ENCODE data around the gene XYLT2. TPM values are rescaled to one million over a fixed set of nuclear protein-coding genes. Genes with fewer than 3 reads are reported as not detected.
A peak's percentile ranks its signal among the peaks of the same experiment; 100 is the strongest.

Gene XYLT2
- polyA plus RNA-seq, 1 donor = 26.2 TPM

- peak; percentile 19 for DNase-seq (ENCODE audit: low read depth)
These were observed 17.5 kb downstream of the XYLT2 start for GRCh38 chr17:50363217-50364060.

- no peak for DNase-seq (ENCODE audit: low read depth)
These were observed 18.1 kb downstream of the XYLT2 start for GRCh38 chr17:50364061-50364458.

GRCh38 chr17:50364715-50365114 is 18.8 kb downstream of the XYLT2 start:
- DNase-seq (ENCODE audit: low read depth) = no peak

- no peak for DNase-seq (ENCODE audit: low read depth)
These were observed 19.2 kb downstream of the XYLT2 start for GRCh38 chr17:50365165-50365564.

- no peak for DNase-seq (ENCODE audit: low read depth)
These were observed 19.9 kb downstream of the XYLT2 start for GRCh38 chr17:50365649-50366393.

GRCh38 chr17:50367401-50367800 is 21.5 kb downstream of the XYLT2 start:
- no peak for DNase-seq (ENCODE audit: low read depth)

- no peak for DNase-seq (ENCODE audit: low read depth)
These were observed 24.1 kb downstream of the XYLT2 start for GRCh38 chr17:50370052-50370451.

- DNase-seq (ENCODE audit: low read depth) = no peak
These were observed 25.6 kb downstream of the XYLT2 start for GRCh38 chr17:50371526-50371925.

- no peak for DNase-seq (ENCODE audit: low read depth)
These were observed 26.4 kb downstream of the XYLT2 start for GRCh38 chr17:50372222-50372757.

GRCh38 chr17:50372758-50373556 is 27.0 kb downstream of the XYLT2 start, which contains the start of the genes EME1 and MRPL27:
Gene EME1 (plus strand): TSS chr17:50373229. CDS start chr17:50375209, 1,980 bp downstream.
Gene MRPL27 (minus strand): TSS chr17:50373184. CDS start chr17:50373170, 14 bp downstream.
- peak; percentile 82 for DNase-seq (ENCODE audit: low read depth)

- DNase-seq (ENCODE audit: low read depth) = no peak
These were observed 27.8 kb downstream of the XYLT2 start for GRCh38 chr17:50373705-50374104.

GRCh38 chr17:50375858-50376538 is 30.1 kb downstream of the XYLT2 start:
- no peak for DNase-seq (ENCODE audit: low read depth)

GRCh38 chr17:50379351-50380132 is 33.6 kb downstream of the XYLT2 start:
- no peak for DNase-seq (ENCODE audit: low read depth)

GRCh38 chr17:50380369-50381259 is 34.7 kb downstream of the XYLT2 start:
- no peak for DNase-seq (ENCODE audit: low read depth)

- no peak for DNase-seq (ENCODE audit: low read depth)
These were observed 35.4 kb downstream of the XYLT2 start for GRCh38 chr17:50381260-50381815.

GRCh38 chr17:50381920-50382319 is 36.0 kb downstream of the XYLT2 start:
- DNase-seq (ENCODE audit: low read depth) = no peak

- no peak for DNase-seq (ENCODE audit: low read depth)
These were observed 37.0 kb downstream of the XYLT2 start for GRCh38 chr17:50382931-50383330.

- no peak for DNase-seq (ENCODE audit: low read depth)
These were observed 40.6 kb downstream of the XYLT2 start for GRCh38 chr17:50386510-50386909.

- no peak for DNase-seq (ENCODE audit: low read depth)
These were observed 42.8 kb downstream of the XYLT2 start for GRCh38 chr17:50388728-50389127.
